SK-N-SH (cell line): ENCODE measurements around the gene BOD1L1. TPM values are rescaled to one million over a fixed set of nuclear protein-coding genes. Genes with fewer than 3 reads are reported as not detected.

Experiments used
- CTCF ChIA-PET: fragments of 300-600, 350-600 bp; formaldehyde crosslinking; extraction: SDS; loops from one replicate; lab custom pipeline; 2021; lab: Yijun Ruan, JAX
- POLR2A ChIA-PET: fragments of 350-600 bp; sonication (Branson Sonifier 250); formaldehyde crosslinking; extraction: SDS; loops from one replicate; lab custom pipeline; 2020; ENCODE audit warnings: antibody characterized with exemption, inconsistent platforms; lab: Yijun Ruan, JAX
- DNase-seq: peaks from one replicate; pipeline ENCODE4 v3.0.0; 2012
- H2AFZ ChIP-seq: fragments of 200-600 bp; sonication (generic); 2 replicates; pipeline ENCODE4 v1.8.1; 2016; ENCODE audit warnings: antibody characterized with exemption, mild to moderate bottlenecking, low read depth
- H3F3A ChIP-seq: fragments of 200-600 bp; sonication (generic); replicated peaks from 2 replicates; pipeline ENCODE3; 2016; ENCODE audit warnings: antibody characterized with exemption, mild to moderate bottlenecking; ENCODE audit not compliant: insufficient read depth
- H3K27ac ChIP-seq, 2 experiments: fragments of 200-500 bp in 1 of 2; fragments of 200-600 bp in 1 of 2; sonication (Bioruptor generic) in 1 of 2; sonication (generic), shearing (Covaris generic) in 1 of 2; 2 replicates each; pipeline versions ENCODE4 v1.5.1 to v1.6.1; 2014 to 2016; ENCODE audit warnings: low read depth in 2 of 2, inconsistent platforms in 1 of 2, low read length in 1 of 2, mild to moderate bottlenecking in 1 of 2, mixed read lengths in 1 of 2
- H3K27me3 ChIP-seq: fragments of 200-600 bp; sonication (generic), shearing (Covaris generic); 2 replicates; pipeline ENCODE4 v1.6.1; 2016; ENCODE audit warnings: mixed run types; ENCODE audit not compliant: insufficient read depth
- H3K36me3 ChIP-seq, 2 experiments: fragments of 200-500 bp in 1 of 2; fragments of 200-600 bp in 1 of 2; sonication (Bioruptor generic) in 1 of 2; sonication (generic) in 1 of 2; replicated peaks in 1 of 2; 2 replicates each; pipeline versions ENCODE3 to v1.5.1; 2014 to 2016; ENCODE audit warnings: low read length in 1 of 2, mild to moderate bottlenecking in 1 of 2; ENCODE audit not compliant: insufficient read depth in 2 of 2, control insufficient read depth in 1 of 2
- H3K4me1 ChIP-seq, 2 experiments: fragments of 200-500 bp in 1 of 2; fragments of 200-600 bp in 1 of 2; sonication (Bioruptor generic) in 1 of 2; sonication (generic), shearing (Covaris generic) in 1 of 2; 2 replicates each; pipeline versions ENCODE4 v1.5.1 to v1.6.1; 2014 to 2016; ENCODE audit warnings: low read depth in 1 of 2, low read length in 1 of 2, mixed run types in 1 of 2; ENCODE audit not compliant: insufficient read depth in 2 of 2, control insufficient read depth in 1 of 2
- H3K4me2 ChIP-seq: fragments of 200-600 bp; sonication (generic), shearing (Covaris generic); 2 replicates; pipeline ENCODE4 v1.6.1; 2017; ENCODE audit warnings: mixed run types
- H3K4me3 ChIP-seq, 2 experiments: fragments of 200-500 bp in 1 of 2; fragments of 200-600 bp in 1 of 2; sonication (Bioruptor generic) in 1 of 2; sonication (generic), shearing (Covaris generic) in 1 of 2; 2 replicates each; pipeline versions ENCODE4 v1.5.1 to v1.8.1; 2014 to 2016; ENCODE audit warnings: low read depth in 2 of 2, inconsistent platforms in 1 of 2, low read length in 1 of 2, mild to moderate bottlenecking in 1 of 2, mixed read lengths in 1 of 2, moderate library complexity in 1 of 2
- H3K79me2 ChIP-seq: fragments of 200-600 bp; sonication (generic); 2 replicates; pipeline ENCODE4 v1.8.1; 2017; ENCODE audit warnings: mild to moderate bottlenecking; ENCODE audit not compliant: insufficient read depth
- H3K9ac ChIP-seq: fragments of 200-600 bp; sonication (generic); 2 replicates; pipeline ENCODE4 v1.6.1; 2017; ENCODE audit warnings: mixed run types
- H3K9me2 ChIP-seq: fragments of 200-600 bp; sonication (generic); 2 replicates; pipeline ENCODE4 v1.6.1; 2017; ENCODE audit warnings: mixed run types
- H3K9me3 ChIP-seq: fragments of 200-600 bp; sonication (generic); 2 replicates; pipeline ENCODE4 v1.6.1; 2017; ENCODE audit warnings: mixed run types, mild to moderate bottlenecking, moderate library complexity
- H4K20me1 ChIP-seq: fragments of 200-600 bp; sonication (generic); 2 replicates; pipeline ENCODE4 v1.6.1; 2017; ENCODE audit warnings: mild to moderate bottlenecking, mixed run types; ENCODE audit not compliant: insufficient read depth
- ELF1 ChIP-seq: IDR thresholded peaks from 2 replicates; pipeline ENCODE4 v1.4.0; 2012
- EP300 ChIP-seq, 2 experiments: IDR thresholded peaks; 2 replicates each; pipeline versions ENCODE4 v1.4.0 to v1.6.1; 2012; ENCODE audit warnings: borderline replicate concordance in 1 of 2, low read depth in 1 of 2, low read length in 1 of 2
- EZH2phosphoT487 ChIP-seq: fragments of 200-600 bp; sonication (generic); IDR thresholded peaks from 2 replicates; pipeline ENCODE4 v1.6.1; 2017; ENCODE audit warnings: low read depth, mixed run types, mild to moderate bottlenecking, antibody characterized with exemption, moderate library complexity, borderline replicate concordance
- FOXM1 ChIP-seq: IDR thresholded peaks from 2 replicates; pipeline ENCODE4 v1.4.0; 2012; ENCODE audit warnings: low read depth, mild to moderate bottlenecking
- GABPA ChIP-seq: IDR thresholded peaks from 2 replicates; pipeline ENCODE4 v1.4.0; 2012; ENCODE audit warnings: low read depth, mild to moderate bottlenecking
- GATA2 ChIP-seq: sonication (generic); formaldehyde crosslinking; IDR thresholded peaks from 2 replicates; pipeline ENCODE4 v1.5.0; 2020; ENCODE audit warnings: mild to moderate bottlenecking, missing genetic modification reagents
- JUND ChIP-seq: IDR thresholded peaks from 2 replicates; pipeline ENCODE4 v1.4.0; 2012
- MEF2A ChIP-seq: IDR thresholded peaks from 2 replicates; pipeline ENCODE4 v1.4.0; 2012; ENCODE audit warnings: low read depth, borderline replicate concordance
- NFIC ChIP-seq: IDR thresholded peaks from 2 replicates; pipeline ENCODE4 v1.4.0; 2012; ENCODE audit warnings: borderline replicate concordance
- PBX3 ChIP-seq: IDR thresholded peaks from 2 replicates; pipeline ENCODE4; 2012
- POLR2AphosphoS5 ChIP-seq: IDR thresholded peaks from 2 replicates; pipeline ENCODE4 v1.6.1; 2012; ENCODE audit warnings: low read depth, low read length
- RAD21 ChIP-seq: IDR thresholded peaks from 2 replicates; pipeline ENCODE4 v1.6.1; 2012; ENCODE audit warnings: mild to moderate bottlenecking, low read length
- RCOR1 ChIP-seq: fragments of 150-350 bp; IDR thresholded peaks from 2 replicates; pipeline ENCODE4 v1.6.1; 2017; ENCODE audit warnings: antibody characterized with exemption, low read length
- REST ChIP-seq: IDR thresholded peaks from 2 replicates; pipeline ENCODE4 v1.6.1; 2012; ENCODE audit warnings: mild to moderate bottlenecking, low read depth, low read length, moderate library complexity
- RFX5 ChIP-seq: IDR thresholded peaks from 2 replicates; pipeline ENCODE4 v1.6.1; 2012; ENCODE audit warnings: mild to moderate bottlenecking, improper control_type of control experiment, low read length
- RXRA ChIP-seq: IDR thresholded peaks from 2 replicates; pipeline ENCODE4 v1.4.0; 2012; ENCODE audit warnings: low read depth, mild to moderate bottlenecking, borderline replicate concordance
- TAF1 ChIP-seq: IDR thresholded peaks from 2 replicates; pipeline ENCODE4 v1.6.1; 2012; ENCODE audit warnings: low read depth, mild to moderate bottlenecking, low read length, moderate library complexity, borderline replicate concordance
- TCF12 ChIP-seq: IDR thresholded peaks from 2 replicates; pipeline ENCODE4 v1.4.0; 2012
- TEAD4 ChIP-seq: IDR thresholded peaks from 2 replicates; pipeline ENCODE4 v1.4.0; 2012; ENCODE audit warnings: mild to moderate bottlenecking, borderline replicate concordance; ENCODE audit not compliant: insufficient read depth
- USF1 ChIP-seq: IDR thresholded peaks from 2 replicates; pipeline ENCODE4 v1.4.0; 2012; ENCODE audit warnings: low read depth, borderline replicate concordance
- YY1 ChIP-seq: IDR thresholded peaks from 2 replicates; pipeline ENCODE4 v1.4.0; 2012; ENCODE audit warnings: low read depth, mild to moderate bottlenecking
- WGBS: methylation state at CpG from one replicate; pipeline ENCODE4 v1.1.6; 2017; ENCODE audit warnings: low lambda C conversion rate; 5-methylcytosine and 5-hydroxymethylcytosine counted together
- polyA plus RNA-seq, 3 experiments: library from polyadenylated mRNA; depleted of rRNA; stranded (reverse); fragments of >200 nt; gene quantifications; 2 replicates each; pipeline ENCODE4 v1.2.3, GENCODE V29; 2012
- TF ChIP-seq, protein P1 (sequence below): fragments of 150-350 bp; IDR thresholded peaks from 2 replicates; pipeline ENCODE4 v1.6.1; 2016; ENCODE audit warnings: mild to moderate bottlenecking, low read depth, low read length

BOD1L1 gene
- polyA plus RNA-seq, 1 of the 3 experiments (the other 2 are of a cell fraction): 12.5 TPM

DNA sequence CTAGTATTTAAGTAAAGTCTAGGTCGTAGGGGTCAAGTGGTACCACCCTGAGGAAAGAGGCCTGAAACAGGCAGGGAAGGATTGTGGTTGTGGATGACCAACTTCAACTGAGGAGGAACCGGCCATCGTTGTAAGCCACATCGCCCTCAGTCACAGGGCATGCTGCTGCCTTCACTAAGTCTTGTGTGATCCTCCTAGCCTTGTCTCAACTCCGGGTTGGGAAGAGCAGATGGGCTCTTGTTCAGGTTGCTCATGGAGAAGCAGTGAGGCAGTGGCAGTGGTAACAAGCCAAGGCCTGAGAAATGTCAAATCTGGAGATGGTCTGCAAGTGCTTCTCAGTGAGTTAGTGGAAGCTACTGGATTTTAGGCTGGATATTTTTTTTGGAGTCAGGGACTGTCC, 60.4 kb downstream of the BOD1L1 start:
- no peaks in the 10 kb centered on the region for H3K27me3 ChIP-seq
- no peak overlapping the region for H3K9ac ChIP-seq
- 82% methylated on average over 5 of the region's 5 CpGs for WGBS
- peaks cover 4% of the 10 kb centered on the region for H3F3A ChIP-seq
- no peaks in the 10 kb centered on the region for H3K4me1 ChIP-seq
- H3K36me3 ChIP-seq: peaks cover 31 to 59% of the 10 kb centered on the region in 2 experiments
- no peak overlapping the region for H2AFZ ChIP-seq
- H3K9me2 ChIP-seq: no peaks in the 10 kb centered on the region
- no peak for DNase-seq
- H3K4me3 ChIP-seq: no peak overlapping the region
- H3K4me2 ChIP-seq: no peak overlapping the region
- POLR2A ChIA-PET: no interaction called here
- no peaks in the 10 kb centered on the region for H3K79me2 ChIP-seq
- CTCF ChIA-PET: no interaction called here
- no peak overlapping the region for H3K27ac ChIP-seq
- no peaks in the 10 kb centered on the region for H3K9me3 ChIP-seq
- H4K20me1 ChIP-seq: no peaks in the 10 kb centered on the region
- TF ChIP-seq EZH2phosphoT487: no peak
- no peak for TF ChIP-seq FOXM1
- TF ChIP-seq REST: no peak
- TF ChIP-seq RFX5: no peak
- TF ChIP-seq RXRA: no peak
- no peak for TF ChIP-seq NFIC
- no peak for TF ChIP-seq EP300 (IDR thresholded peaks at IDR 0.05; ENCODE audit: borderline replicate concordance in 1 of 2, low read depth in 1 of 2, low read length in 1 of 2)
- TF ChIP-seq POLR2AphosphoS5: no peak
- no peak for TF ChIP-seq GATA2 (CRISPR knock-in tag)
- TF ChIP-seq, protein P1, sequence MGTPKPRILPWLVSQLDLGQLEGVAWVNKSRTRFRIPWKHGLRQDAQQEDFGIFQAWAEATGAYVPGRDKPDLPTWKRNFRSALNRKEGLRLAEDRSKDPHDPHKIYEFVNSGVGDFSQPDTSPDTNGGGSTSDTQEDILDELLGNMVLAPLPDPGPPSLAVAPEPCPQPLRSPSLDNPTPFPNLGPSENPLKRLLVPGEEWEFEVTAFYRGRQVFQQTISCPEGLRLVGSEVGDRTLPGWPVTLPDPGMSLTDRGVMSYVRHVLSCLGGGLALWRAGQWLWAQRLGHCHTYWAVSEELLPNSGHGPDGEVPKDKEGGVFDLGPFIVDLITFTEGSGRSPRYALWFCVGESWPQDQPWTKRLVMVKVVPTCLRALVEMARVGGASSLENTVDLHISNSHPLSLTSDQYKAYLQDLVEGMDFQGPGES: no peak
- TF ChIP-seq ELF1: no peak
- TF ChIP-seq MEF2A: no peak
- TF ChIP-seq YY1: no peak

GRCh38 chr4:13562876-13563275, 64.6 kb downstream of the BOD1L1 start:
- H4K20me1 ChIP-seq: no peaks in the 10 kb centered on the region
- POLR2A ChIA-PET: no interaction called here
- DNase-seq: no peak
- H3K4me2 ChIP-seq: no peak overlapping the region
- no peaks in the 10 kb centered on the region for H3K9me2 ChIP-seq
- H3K79me2 ChIP-seq: no peaks in the 10 kb centered on the region
- H3F3A ChIP-seq: peaks cover 13% of the 10 kb centered on the region
- no peak overlapping the region for H2AFZ ChIP-seq
- CTCF ChIA-PET: interaction anchor here (1.0 to 1.4 kb wide), 2 partner anchors 15 to 21 kb away, joined by 3 to 5 read pairs; no protein-coding TSS in a partner anchor
- H3K9me3 ChIP-seq: no peaks in the 10 kb centered on the region
- H3K4me3 ChIP-seq: no peak overlapping the region
- H3K9ac ChIP-seq: no peak overlapping the region
- WGBS: 90% methylated on average over 1 of the region's 1 CpG
- peaks cover 5 to 17% of the 10 kb centered on the region in 2 experiments for H3K36me3 ChIP-seq
- TF ChIP-seq JUND (no peak), GABPA (no peak), USF1 (no peak), FOXM1 (no peak), RFX5 (no peak), TCF12 (no peak), RAD21 (no peak), TAF1 (no peak), RCOR1 (no peak), RXRA (no peak), TEAD4 (no peak), PBX3 (no peak)
- no peaks in the 10 kb centered on the region for H3K27me3 ChIP-seq
- peaks cover 0 to 12% of the 10 kb centered on the region in 2 experiments; a peak in 1 of 4 replicates for H3K4me1 ChIP-seq
- H3K27ac ChIP-seq: no peak overlapping the region
